ENCODE measurements around the gene TMEM143. TPM values are rescaled to one million over a fixed set of nuclear protein-coding genes. Genes with fewer than 3 reads are reported as not detected.

The TMEM143 gene
- total and polyA plus RNA-seq, 2 experiments from 2014 or later, result 29.8 to 38.5 TPM

DNA sequence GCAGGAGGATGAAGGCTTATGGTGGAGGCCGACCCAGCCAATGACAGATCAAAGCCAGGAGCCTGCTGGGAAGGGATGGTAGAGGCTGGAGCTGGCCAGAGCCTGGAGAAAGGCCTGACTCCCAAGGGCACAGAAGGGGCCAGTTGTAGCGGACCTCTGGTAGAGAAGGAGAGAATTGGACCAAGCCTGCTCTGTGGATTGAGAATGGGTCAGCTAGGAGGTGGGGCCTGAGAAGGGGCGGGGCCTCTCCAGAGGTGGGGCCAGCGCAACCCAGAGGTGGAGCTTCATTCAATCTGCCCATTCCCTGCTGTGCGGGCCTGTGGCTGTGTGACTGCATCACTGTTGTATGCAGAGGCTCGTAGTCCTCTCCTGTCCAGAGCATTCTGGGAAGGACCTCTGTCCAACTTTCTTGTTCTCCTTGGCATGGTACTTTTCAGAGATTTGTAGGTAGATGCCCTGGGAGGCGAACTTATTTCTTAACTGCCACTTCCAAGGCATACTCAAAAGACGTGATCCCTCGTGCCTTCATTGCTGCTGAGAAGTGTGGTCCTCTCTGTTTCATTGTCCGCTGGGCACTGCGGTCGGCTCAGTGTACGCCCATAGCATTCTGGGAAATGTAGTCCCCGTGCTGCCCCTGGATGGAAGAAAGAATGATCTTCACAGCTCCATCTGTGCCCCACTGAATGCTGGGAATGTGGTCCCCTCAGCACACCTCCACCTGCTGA, 36.4 kb upstream of the TMEM143 start:
- DNase-seq (ENCODE audit: low read depth in 1 of 2, low spot score in 1 of 2), result peak; percentile 58 to 75
- peak overlapping the region; percentile 2 for H3K4me3 ChIP-seq
- H3K27ac ChIP-seq, result no peak overlapping the region

DNA sequence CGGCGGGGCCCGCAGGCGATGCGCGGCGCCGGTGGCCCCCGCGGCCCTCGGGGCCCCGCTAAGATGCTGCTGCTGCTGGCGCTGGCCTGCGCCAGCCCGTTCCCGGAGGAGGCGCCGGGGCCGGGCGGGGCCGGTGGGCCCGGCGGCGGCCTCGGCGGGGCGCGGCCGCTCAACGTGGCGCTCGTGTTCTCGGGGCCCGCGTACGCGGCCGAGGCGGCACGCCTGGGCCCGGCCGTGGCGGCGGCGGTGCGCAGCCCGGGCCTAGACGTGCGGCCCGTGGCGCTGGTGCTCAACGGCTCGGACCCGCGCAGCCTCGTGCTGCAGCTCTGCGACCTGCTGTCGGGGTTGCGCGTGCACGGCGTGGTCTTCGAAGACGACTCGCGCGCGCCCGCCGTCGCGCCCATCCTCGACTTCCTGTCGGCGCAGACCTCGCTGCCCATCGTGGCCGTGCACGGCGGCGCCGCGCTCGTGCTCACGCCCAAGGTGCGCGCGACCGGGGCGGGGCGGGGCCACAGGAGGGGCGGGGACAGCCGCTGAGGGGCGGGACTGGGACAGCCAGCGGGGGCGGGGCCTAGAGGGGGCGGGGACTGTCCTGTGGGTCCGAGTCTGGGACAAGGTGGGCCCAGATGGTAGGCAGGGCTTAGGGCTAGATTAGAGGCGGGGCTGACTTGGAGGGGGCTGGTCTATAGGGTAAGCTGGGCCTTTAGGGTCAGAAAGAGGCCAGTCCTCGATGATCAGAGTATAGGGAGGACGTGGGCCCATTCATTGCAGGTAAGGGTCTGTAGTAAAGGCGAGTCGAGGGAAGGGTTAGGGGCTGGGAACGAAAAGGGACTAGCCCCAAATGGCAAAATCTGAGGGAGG, 34.9 kb upstream of the TMEM143 start:
- H3K4me3 ChIP-seq, result peak overlapping the region; percentile 37
- H3K27me3 ChIP-seq, result peaks cover 19% of the 10 kb centered on the region

More for the DNA sequence above, 36.4 kb upstream of the TMEM143 start:
- H3K4me1 ChIP-seq (ENCODE audit: low read depth), result peaks cover 7% of the 10 kb centered on the region
- H3K27me3 ChIP-seq, result peaks cover 13% of the 10 kb centered on the region
- no peaks in the 10 kb centered on the region for H3K9me3 ChIP-seq (ENCODE audit: low read depth)
- no peaks in the 10 kb centered on the region for H3K36me3 ChIP-seq
- TF ChIP-seq, protein P1, sequence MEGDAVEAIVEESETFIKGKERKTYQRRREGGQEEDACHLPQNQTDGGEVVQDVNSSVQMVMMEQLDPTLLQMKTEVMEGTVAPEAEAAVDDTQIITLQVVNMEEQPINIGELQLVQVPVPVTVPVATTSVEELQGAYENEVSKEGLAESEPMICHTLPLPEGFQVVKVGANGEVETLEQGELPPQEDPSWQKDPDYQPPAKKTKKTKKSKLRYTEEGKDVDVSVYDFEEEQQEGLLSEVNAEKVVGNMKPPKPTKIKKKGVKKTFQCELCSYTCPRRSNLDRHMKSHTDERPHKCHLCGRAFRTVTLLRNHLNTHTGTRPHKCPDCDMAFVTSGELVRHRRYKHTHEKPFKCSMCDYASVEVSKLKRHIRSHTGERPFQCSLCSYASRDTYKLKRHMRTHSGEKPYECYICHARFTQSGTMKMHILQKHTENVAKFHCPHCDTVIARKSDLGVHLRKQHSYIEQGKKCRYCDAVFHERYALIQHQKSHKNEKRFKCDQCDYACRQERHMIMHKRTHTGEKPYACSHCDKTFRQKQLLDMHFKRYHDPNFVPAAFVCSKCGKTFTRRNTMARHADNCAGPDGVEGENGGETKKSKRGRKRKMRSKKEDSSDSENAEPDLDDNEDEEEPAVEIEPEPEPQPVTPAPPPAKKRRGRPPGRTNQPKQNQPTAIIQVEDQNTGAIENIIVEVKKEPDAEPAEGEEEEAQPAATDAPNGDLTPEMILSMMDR (IDR thresholded peaks at IDR 0.05; ENCODE audit: low read depth, low read length), result no peak

DNA sequence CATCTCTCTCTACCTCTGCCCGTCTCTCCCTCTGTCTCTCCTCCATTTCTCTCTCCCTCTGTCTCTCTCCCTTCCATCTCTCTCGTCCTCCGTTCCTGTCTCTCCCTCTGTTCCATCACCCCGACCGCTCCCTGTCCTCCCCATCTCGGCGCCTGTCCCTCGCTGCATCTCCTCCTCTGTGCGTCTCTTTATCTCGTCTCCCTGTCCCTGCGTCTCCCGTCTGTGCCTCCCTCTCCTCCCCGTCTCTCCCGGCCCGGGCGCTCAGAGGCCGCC, 34.3 kb upstream of the TMEM143 start:
- no peak overlapping the region for H3K27ac ChIP-seq
- TF ChIP-seq, protein P1 (IDR thresholded peaks at IDR 0.05; ENCODE audit: low read depth, low read length), result no peak
- H3K27me3 ChIP-seq, result peaks cover 19% of the 10 kb centered on the region
- peak overlapping the region; percentile 25 for H3K4me3 ChIP-seq
- no peaks in the 10 kb centered on the region for H3K9me3 ChIP-seq (ENCODE audit: low read depth)
- peaks cover 14% of the 10 kb centered on the region for H3K4me1 ChIP-seq (ENCODE audit: low read depth)
- no peak for DNase-seq (ENCODE audit: low read depth in 1 of 2, low spot score in 1 of 2)
- H3K36me3 ChIP-seq, result no peaks in the 10 kb centered on the region

More for the DNA sequence above, 34.9 kb upstream of the TMEM143 start:
- Histone ChIP-seq H3K36me3 (no peaks in the 10 kb centered on the region), H3K4me1 (ENCODE audit: low read depth) (peaks cover 14% of the 10 kb centered on the region), H3K27ac (no peak overlapping the region), H3K9me3 (ENCODE audit: low read depth) (no peaks in the 10 kb centered on the region)
- TF ChIP-seq, protein P1 (IDR thresholded peaks at IDR 0.05; ENCODE audit: low read depth, low read length), result no peak
- DNase-seq (ENCODE audit: low read depth in 1 of 2, low spot score in 1 of 2), result peak; percentile 77 to 93

DNA sequence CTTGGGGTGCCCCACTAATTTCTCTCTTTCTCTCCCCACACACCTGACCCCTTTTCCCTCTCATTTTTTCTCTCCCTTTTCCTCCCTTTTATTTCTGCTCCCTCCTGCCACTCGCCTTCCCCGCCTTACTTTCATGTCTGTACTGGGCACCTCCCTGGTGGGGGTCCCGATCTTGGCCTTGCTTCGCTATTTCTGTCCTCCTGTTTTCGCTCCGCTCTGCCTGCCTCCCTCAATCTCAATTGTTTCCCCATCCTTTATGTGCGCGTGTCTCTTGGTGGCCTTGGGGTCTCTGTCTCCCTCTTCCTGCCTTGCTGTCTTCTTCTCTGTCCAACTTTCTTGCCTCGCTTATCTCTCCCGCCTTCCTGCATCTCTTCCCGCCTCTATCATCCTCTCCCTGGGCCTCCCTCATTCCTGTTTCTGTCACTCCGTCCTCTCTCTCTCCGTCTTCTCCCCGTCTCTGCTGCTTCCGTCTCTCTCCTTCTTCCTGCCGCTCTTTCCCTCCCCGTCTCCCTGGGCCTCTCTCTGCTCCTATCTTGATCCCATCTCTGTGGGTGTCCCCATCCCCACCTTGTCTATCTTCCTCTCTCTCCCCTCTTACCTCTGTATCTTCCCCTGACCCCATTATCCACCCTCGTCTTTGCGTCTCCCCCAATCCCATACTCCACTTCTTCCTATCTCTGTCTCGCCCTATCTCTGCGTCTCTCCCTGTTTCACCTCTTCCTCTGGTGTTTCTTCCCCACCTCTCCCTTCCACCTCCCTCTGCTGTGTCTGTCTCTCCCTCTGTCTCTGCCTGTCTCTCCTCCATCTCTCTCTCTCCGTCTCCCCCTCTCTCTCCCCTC, 33.7 kb upstream of the TMEM143 start:
- Histone ChIP-seq H3K4me1 (ENCODE audit: low read depth) (peaks cover 14% of the 10 kb centered on the region), H3K4me3 (peak overlapping the region; percentile 25), H3K9me3 (ENCODE audit: low read depth) (no peaks in the 10 kb centered on the region), H3K36me3 (no peaks in the 10 kb centered on the region), H3K27ac (no peak overlapping the region), H3K27me3 (peaks cover 19% of the 10 kb centered on the region)
- peak in 1 of 2 donors; percentile 20 for DNase-seq (ENCODE audit: low read depth in 1 of 2, low spot score in 1 of 2)
- TF ChIP-seq, protein P1 (IDR thresholded peaks at IDR 0.05; ENCODE audit: low read depth, low read length), result no peak

DNA sequence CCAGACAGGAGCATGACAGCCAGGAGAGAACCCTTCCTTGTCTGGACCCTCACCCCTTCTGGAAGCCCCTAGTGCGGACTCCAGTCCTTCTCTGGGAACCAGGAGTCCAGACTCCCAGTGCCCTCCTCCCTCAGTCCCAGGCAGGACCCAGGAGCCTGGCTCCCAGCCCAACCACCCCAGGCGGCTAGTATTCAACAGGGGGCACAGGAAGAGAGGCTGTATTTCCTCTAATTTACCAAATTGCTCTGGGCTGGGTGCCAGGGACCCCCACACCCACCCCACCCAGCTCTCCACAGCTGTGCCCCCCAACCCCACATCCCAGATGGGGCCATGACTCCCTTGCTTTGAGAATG, 33.1 kb upstream of the TMEM143 start:
- no peaks in the 10 kb centered on the region for H3K9me3 ChIP-seq (ENCODE audit: low read depth)
- H3K27me3 ChIP-seq, result peaks cover 19% of the 10 kb centered on the region
- TF ChIP-seq, protein P1 (IDR thresholded peaks at IDR 0.05; ENCODE audit: low read depth, low read length), result no peak
- no peak for DNase-seq (ENCODE audit: low read depth in 1 of 2, low spot score in 1 of 2)
- no peak overlapping the region for H3K27ac ChIP-seq
- H3K4me1 ChIP-seq (ENCODE audit: low read depth), result peaks cover 14% of the 10 kb centered on the region
- H3K36me3 ChIP-seq, result no peaks in the 10 kb centered on the region
- no peak overlapping the region for H3K4me3 ChIP-seq
